Embryonic facial prominence (tissue), 1 donor: Measurements from ENCODE around the gene MAPK11.

Experiments
- DNase-seq: peaks from one replicate; pipeline ENCODE4 v3.0.0-alpha.2; 2016; ENCODE audit errors: extremely low spot score

MAPK11 gene

GRCh38 chr22:50293441-50294318 is 23.5 kb upstream of the MAPK11 start:
- DNase-seq: no peak

GRCh38 chr22:50292643-50293440 is 22.7 kb upstream of the MAPK11 start:
- no peak for DNase-seq

GRCh38 chr22:50289942-50290630 is 19.9 kb upstream of the MAPK11 start:
- no peak for DNase-seq

- no peak for DNase-seq
These were observed 19.2 kb upstream of the MAPK11 start for GRCh38 chr22:50289151-50289941.

GRCh38 chr22:50287731-50288130 is 17.6 kb upstream of the MAPK11 start:
- no peak for DNase-seq

GRCh38 chr22:50286701-50287318 is 16.6 kb upstream of the MAPK11 start:
- DNase-seq: no peak

- DNase-seq: no peak
These were observed 16.1 kb upstream of the MAPK11 start for GRCh38 chr22:50286275-50286674.

GRCh38 chr22:50285568-50286229 is 15.5 kb upstream of the MAPK11 start:
- DNase-seq: no peak

- no peak for DNase-seq
These were observed 14.3 kb upstream of the MAPK11 start for GRCh38 chr22:50284479-50284878.

- DNase-seq: no peak
These were observed 13.6 kb upstream of the MAPK11 start for GRCh38 chr22:50283821-50284220.

GRCh38 chr22:50282361-50283155 is 12.4 kb upstream of the MAPK11 start:
- DNase-seq: no peak

- no peak for DNase-seq
These were observed 11.8 kb upstream of the MAPK11 start for GRCh38 chr22:50281957-50282356.

GRCh38 chr22:50281384-50281760 is 11.2 kb upstream of the MAPK11 start:
- no peak for DNase-seq

GRCh38 chr22:50280708-50281383 is 10.7 kb upstream of the MAPK11 start:
- no peak for DNase-seq

- DNase-seq: no peak
These were observed 10.0 kb upstream of the MAPK11 start for GRCh38 chr22:50280022-50280707.

GRCh38 chr22:50278956-50279619 is 8.9 kb upstream of the MAPK11 start:
- no peak for DNase-seq

- DNase-seq: no peak
These were observed 8.3 kb upstream of the MAPK11 start for GRCh38 chr22:50278461-50278860.

GRCh38 chr22:50277761-50278160 is 7.6 kb upstream of the MAPK11 start:
- no peak for DNase-seq
